HG02759 (cell line): Measurements from ENCODE around the gene ALDH1B1.

Source experiments
- ATAC-seq: cut with Tn5 transposase; IDR thresholded peaks from one replicate; pipeline ENCODE4 v1.9.1; 2021; ENCODE audit warnings: mild to moderate bottlenecking, moderate library complexity; ENCODE audit not compliant: unreplicated experiment

ALDH1B1 gene

GRCh38 chr9:38392235-38393127, at the start of gene ALDH1B1:
ALDH1B1 (plus strand) TSS chr9:38392702; CDS start chr9:38395749, 3,047 bp downstream.
- peak; percentile 99 for ATAC-seq

DNA sequence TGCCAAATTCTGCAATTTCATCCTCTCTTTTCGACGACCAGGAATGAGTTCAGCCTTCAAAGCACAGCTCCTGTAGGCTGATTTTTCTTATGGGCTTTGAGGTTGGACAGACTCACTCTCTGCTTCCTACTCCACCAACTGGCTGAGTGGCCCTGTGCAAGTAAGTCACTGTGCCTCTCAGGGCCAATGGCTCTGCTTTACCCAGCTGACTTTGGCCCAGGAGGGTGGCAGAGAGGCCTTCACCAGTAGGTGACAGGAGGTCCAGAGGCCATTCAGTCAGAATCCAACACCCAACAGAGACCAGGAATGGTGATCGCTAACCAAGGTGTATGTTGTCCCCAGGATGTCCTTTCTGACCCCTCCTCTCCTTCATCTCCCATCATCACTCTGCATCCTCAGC, 49.5 kb upstream of the ALDH1B1 start:
- no peak for ATAC-seq

DNA sequence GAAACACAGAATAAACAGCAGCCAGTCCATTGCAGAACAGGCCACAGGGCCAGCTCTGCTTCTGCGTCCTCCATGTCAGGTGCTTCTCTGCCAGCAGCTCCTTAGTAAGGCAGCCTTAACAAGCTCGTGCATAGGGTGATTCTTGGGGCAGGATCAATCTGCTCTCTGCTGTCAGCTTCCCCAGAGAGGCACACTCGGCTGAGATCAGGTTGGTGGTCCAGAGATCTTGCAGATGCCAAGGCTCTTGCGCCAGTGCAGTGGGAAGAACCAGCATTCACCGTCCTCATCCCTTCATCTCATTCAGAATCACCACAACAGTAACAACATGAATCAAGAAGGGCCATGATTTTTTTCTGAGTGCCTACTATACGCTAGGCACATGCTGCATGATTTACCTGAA, 49.0 kb upstream of the ALDH1B1 start:
- ATAC-seq = no peak

- ATAC-seq = no peak
These were observed 47.8 kb upstream of the ALDH1B1 start for GRCh38 chr9:38344566-38345324.

GRCh38 chr9:38345851-38346755, 46.4 kb upstream of the ALDH1B1 start:
- ATAC-seq = no peak

GRCh38 chr9:38346811-38347210, 45.7 kb upstream of the ALDH1B1 start:
- ATAC-seq = no peak

- ATAC-seq = no peak
These were observed 45.2 kb upstream of the ALDH1B1 start for GRCh38 chr9:38347271-38347671.

- no peak for ATAC-seq
These were observed 44.6 kb upstream of the ALDH1B1 start for GRCh38 chr9:38347946-38348345.

GRCh38 chr9:38350529-38350928, 42.0 kb upstream of the ALDH1B1 start:
- no peak for ATAC-seq

DNA sequence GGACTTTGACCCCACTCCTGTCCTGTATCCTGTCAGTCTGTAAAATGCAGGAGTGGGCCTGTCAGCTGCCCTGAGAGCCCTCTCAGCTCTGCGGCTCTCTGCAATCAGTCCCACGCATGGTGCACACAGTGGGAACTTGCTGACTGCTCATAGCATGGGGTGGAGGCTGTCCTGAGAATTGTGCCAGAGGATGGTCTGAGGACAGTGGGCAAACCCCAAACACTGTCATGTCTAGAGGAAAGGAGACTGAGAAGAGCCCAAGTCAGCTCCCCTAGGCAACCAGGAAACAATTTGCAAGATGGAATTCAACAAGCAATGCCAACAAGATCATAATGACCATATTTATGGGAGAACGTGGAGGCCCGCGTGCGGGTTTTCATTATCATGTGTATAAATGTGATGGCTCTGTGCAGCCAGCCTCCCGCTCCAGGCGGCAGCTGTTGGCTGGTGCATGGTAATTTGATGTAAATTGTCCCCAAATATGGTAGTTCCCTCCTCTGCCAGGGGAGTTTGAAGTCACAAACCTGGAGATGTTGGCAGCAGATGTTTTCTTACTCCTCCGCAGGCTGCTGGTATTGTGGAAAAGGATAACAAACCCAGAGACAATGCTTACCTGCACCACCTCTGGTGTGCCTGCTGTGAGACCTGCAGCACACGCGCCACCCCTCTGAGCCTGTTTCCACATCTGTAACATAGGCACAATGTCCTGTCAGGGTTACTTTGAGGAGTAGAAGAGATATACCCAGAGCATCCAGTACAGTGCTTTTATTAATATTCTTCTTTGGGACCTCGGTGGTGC, 39.8 kb upstream of the ALDH1B1 start:
- ATAC-seq = no peak

DNA sequence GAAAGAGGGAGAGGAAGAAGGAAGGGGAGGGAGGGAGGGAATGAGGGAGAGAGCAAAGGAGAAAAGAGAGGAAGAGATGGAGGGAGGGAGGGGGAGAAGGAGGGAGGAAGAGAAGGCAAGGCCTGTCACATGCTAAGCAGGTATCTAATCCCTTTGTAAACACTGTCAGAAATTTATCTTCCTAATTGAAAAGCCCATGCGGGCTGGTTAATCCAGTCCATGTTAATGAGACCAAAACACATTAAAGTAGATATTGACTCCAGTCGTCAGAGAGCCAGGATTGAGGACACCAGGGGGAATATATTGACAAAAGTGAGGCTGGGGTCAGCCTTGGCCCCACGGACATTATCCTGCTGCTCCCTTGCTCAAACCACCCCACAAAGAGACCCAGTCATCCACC, 37.4 kb upstream of the ALDH1B1 start:
- ATAC-seq = no peak

DNA sequence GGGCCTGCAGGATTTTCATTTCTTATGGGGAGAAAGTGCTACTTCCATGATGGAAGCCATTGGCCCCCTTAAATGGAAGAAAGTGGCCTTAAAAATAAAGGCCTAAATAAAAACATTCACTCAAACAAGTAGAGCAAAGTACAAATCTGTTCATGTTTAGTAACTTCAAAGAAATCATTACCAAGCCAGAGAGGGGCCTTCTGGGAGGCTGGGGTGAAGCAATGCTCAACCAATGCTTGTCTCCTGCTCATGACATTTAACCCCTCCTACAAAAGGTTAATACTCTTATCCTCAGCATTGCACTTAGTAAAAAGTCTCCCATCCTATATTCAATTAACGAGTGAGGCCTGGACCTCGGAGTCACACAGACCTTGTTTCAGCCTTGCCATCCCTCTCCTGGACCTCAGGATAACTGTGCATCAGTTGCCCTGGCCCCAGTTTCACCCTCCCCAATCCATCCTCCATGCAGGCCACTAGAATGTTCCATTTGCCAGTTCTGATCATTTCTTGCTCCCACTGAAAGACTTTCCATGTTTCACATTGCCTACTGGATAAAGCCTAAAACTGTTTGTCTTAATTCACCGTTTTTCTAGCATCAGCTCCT, 36.9 kb upstream of the ALDH1B1 start:
- no peak for ATAC-seq

DNA sequence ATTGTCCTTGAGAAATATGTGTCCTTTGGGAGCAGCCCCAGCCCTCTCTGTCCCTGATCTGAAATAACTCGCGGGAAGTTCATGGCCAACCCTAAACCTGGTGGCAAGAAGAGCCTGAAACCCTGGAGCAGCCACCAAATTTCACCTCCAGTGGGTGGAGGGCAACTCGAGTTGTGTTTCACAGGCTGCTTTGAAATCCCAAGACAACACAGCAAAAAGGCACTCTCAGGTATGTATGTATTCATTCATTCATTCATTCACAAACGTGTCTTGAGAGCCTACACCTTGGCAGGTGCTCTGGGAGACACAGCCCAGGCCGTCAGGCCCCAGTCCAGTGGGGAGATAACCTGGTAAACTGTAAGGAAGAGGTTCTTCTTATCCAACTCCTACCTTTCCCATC, 35.7 kb upstream of the ALDH1B1 start:
- no peak for ATAC-seq

DNA sequence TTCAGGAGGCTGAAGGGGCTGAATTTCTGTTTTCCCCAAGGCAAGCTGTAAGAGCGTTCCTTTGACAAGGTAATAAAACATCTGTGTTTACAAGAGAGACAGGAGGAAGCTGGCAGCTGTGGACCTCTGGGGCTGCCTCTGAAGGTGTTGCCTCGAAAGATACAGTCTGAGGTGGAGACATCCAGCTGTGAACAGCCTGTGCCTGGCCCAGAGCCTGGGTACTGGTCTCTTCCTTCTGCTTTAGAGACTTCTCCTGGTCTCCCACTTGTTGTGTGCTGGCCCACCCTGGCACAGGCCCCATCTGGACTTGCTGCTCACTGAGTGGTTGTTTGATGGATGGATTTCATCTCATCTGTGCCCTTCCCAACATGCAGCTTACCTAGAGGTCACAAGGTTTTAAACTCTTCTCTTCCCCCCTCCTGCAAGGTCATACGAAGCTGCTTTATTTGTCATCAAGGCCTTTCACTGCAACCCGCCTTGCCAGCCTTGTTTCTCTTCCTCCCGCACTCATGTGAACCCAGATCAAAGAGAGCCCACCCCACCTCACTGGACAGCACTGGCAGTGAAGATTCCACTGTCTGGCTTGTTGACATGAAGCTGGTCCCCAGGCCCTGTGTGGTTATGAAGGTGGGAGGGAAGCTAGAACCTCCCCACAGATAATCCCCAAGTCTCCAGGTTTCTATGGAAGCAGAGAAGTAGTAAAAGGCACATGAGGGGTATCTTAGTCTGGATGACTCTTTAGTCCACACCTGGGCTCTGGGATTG, 35.0 kb upstream of the ALDH1B1 start:
- ATAC-seq = no peak

DNA sequence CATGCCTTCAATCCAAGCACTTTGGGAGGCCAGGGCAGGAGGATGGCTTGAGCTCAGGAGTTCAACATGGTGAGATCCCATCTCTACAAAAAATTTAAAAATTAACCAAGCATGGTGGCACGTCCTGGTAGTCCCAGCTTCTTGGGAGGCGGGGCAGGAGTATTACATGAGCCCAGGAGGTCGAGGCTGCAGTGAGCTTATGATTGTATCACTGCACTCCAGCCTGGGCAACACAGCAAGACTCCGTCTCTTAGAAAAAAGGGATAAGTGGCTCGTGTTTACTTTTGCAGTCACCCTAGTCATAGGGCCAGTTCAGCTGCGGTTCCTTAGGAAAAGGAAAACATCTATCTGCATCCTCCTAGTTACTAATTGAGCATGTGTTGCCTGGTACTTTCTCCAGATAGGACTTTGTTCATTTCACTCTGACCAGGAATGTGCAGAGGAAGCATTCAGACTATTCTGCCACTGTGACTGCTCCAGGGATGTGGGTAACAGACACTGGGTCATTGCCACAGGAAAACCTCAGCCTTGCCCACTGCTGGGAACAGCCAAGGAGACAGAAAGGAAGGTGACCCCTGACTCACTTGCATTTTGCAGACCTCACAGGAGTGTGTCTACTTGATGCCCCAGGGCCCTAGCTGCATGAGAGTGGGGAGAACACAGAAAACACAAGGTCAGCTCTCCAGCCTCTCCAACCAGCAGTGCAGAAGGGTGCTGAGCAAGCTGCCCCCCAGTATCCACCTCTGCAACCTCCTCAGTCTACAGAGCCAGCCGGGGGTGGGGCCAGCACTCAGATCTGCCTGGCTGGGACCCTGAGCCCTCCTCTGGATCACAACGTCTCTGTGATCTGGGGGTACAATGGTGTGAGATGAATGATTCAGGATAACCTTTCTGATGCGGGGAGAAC, 33.9 kb upstream of the ALDH1B1 start:
- no peak for ATAC-seq

DNA sequence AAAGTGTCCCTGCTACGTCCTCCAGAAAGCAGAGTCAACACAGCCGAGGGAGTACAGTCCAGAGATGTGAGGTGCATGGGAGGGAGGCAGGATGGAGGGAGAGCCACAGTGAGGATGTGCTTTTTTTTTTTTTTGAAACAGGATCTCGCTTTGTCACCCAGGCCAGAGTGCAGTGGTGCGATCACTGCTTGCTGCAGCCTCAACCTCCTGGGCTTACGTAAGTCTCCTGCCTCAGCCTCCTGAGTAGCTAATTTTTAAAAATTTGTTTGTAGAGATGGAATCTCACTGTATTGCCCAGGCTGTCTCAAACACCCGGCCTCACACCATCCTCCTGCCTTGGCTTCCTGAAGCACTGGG, 33.2 kb upstream of the ALDH1B1 start:
- ATAC-seq = no peak

GRCh38 chr9:38359689-38360385, 32.7 kb upstream of the ALDH1B1 start:
- no peak for ATAC-seq
